GM19239 (cell line): ENCODE results near the gene WWOX.

Experiments used
- DNase-seq: peaks from one replicate; pipeline ENCODE4 v3.0.0; 2011; ENCODE audit warnings: low spot score; ENCODE audit not compliant: insufficient read length
- FAIRE-seq: peaks from 2 replicates; lab custom pipeline; 2011; peaks lifted over from hg19 to GRCh38; lab: Jason Lieb, UNC

The WWOX gene

GRCh38 chr16:78882150-78882549, 782.7 kb downstream of the WWOX start:
- DNase-seq (no peak), FAIRE-seq (no peak)

GRCh38 chr16:78882751-78883150, 783.3 kb downstream of the WWOX start:
- DNase-seq (no peak), FAIRE-seq (no peak)

- DNase-seq = no peak
- FAIRE-seq = no peak
These were observed 784.8 kb downstream of the WWOX start for GRCh38 chr16:78884204-78884603.

- no peak for DNase-seq
- no peak for FAIRE-seq
These were observed 789.9 kb downstream of the WWOX start for GRCh38 chr16:78889346-78889745.

- DNase-seq = no peak
- FAIRE-seq = no peak
These were observed 791.0 kb downstream of the WWOX start for GRCh38 chr16:78890373-78890895.

GRCh38 chr16:78892951-78893733, 793.7 kb downstream of the WWOX start:
- FAIRE-seq (no peak), DNase-seq (no peak)

- FAIRE-seq = no peak
- DNase-seq = no peak
These were observed 795.4 kb downstream of the WWOX start for GRCh38 chr16:78894886-78895285.

- DNase-seq (no peak), FAIRE-seq (peak; percentile 26)
These were observed 796.2 kb downstream of the WWOX start for GRCh38 chr16:78895681-78896080.

- no peak for FAIRE-seq
- DNase-seq = no peak
These were observed 796.8 kb downstream of the WWOX start for GRCh38 chr16:78896280-78896679.

- DNase-seq (no peak), FAIRE-seq (no peak)
These were observed 797.8 kb downstream of the WWOX start for GRCh38 chr16:78897299-78897698.

GRCh38 chr16:78900044-78900811, 800.8 kb downstream of the WWOX start:
- FAIRE-seq (no peak), DNase-seq (no peak)

- FAIRE-seq = no peak
- no peak for DNase-seq
These were observed 801.5 kb downstream of the WWOX start for GRCh38 chr16:78900966-78901365.

GRCh38 chr16:78902321-78902720, 802.9 kb downstream of the WWOX start:
- FAIRE-seq = no peak

GRCh38 chr16:78903237-78903636, 803.8 kb downstream of the WWOX start:
- DNase-seq = no peak
- FAIRE-seq = no peak

More at GRCh38 chr16:78902321-78902720, 802.9 kb downstream of the WWOX start:
- no peak for DNase-seq

- no peak for DNase-seq
- no peak for FAIRE-seq
These were observed 804.4 kb downstream of the WWOX start for GRCh38 chr16:78903843-78904242.

- no peak for DNase-seq
- no peak for FAIRE-seq
These were observed 806.7 kb downstream of the WWOX start for GRCh38 chr16:78906135-78906534.

GRCh38 chr16:78909226-78909625, 809.8 kb downstream of the WWOX start:
- FAIRE-seq (no peak), DNase-seq (no peak)

GRCh38 chr16:78915811-78916345, 816.4 kb downstream of the WWOX start:
- no peak for DNase-seq
- no peak for FAIRE-seq

GRCh38 chr16:78916928-78917545, 817.6 kb downstream of the WWOX start:
- FAIRE-seq = no peak
- DNase-seq = no peak

GRCh38 chr16:78918805-78919305, 819.4 kb downstream of the WWOX start:
- no peak for FAIRE-seq

More at GRCh38 chr16:78918805-78919305, 819.4 kb downstream of the WWOX start:
- DNase-seq = no peak
